ENCODE measurements around the gene DAB1. TPM values are rescaled to one million over a fixed set of nuclear protein-coding genes. Genes with fewer than 3 reads are reported as not detected.

The DAB1 gene
- total RNA-seq, 2 experiments from 2014 or later: 0.54 to 0.72 TPM

- H3K27me3 Mint-ChIP-seq: no peaks in the 10 kb centered on the region
- H3K27ac Mint-ChIP-seq: no peak overlapping the region
- ATAC-seq (ENCODE audit: low read depth) (no peak), DNase-seq (no peak)
- no peak overlapping the region for H3K4me3 Mint-ChIP-seq
- H3K4me1 Mint-ChIP-seq: no peaks in the 10 kb centered on the region
- POLR2A ChIA-PET: no interaction called here
- H3K36me3 Mint-ChIP-seq: no peaks in the 10 kb centered on the region
- H3K9me3 Mint-ChIP-seq: no peaks in the 10 kb centered on the region
Measured at GRCh38 chr1:57026624-57027354, 397.1 kb downstream of the DAB1 start.

GRCh38 chr1:57024855-57025254, 399.0 kb downstream of the DAB1 start:
- Mint-ChIP-seq H3K27me3 (no peaks in the 10 kb centered on the region), H3K36me3 (no peaks in the 10 kb centered on the region), H3K27ac (no peak overlapping the region), H3K4me3 (no peak overlapping the region), H3K4me1 (no peaks in the 10 kb centered on the region), H3K9me3 (no peaks in the 10 kb centered on the region)
- no peak for ATAC-seq (ENCODE audit: low read depth)
- POLR2A ChIA-PET: no interaction called here
- DNase-seq: no peak

DNA sequence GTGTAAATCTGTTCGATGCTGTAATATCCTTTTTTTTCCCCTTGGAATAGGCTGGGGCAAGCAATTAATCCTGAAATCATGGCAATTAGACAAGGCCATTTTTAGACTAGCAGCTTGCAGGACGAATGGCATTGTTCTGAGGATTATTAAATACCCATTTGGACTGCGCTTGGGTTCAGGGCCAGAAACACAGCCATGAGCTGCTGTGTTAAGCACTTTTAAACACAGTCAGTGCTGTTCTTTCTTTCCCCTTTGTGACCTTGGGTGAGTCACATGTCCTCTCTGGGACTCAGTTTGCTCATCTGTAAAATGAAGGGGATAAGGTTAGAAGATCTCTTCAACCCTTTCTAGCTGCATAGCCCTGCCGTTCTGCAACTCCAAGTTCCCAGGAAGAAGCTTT, 399.4 kb downstream of the DAB1 start:
- H3K36me3 Mint-ChIP-seq: no peaks in the 10 kb centered on the region
- ATAC-seq (ENCODE audit: low read depth): no peak
- no peak overlapping the region for H3K27ac Mint-ChIP-seq
- H3K27me3 Mint-ChIP-seq: no peaks in the 10 kb centered on the region
- no peak overlapping the region for H3K4me3 Mint-ChIP-seq
- POLR2A ChIA-PET: no interaction called here
- H3K9me3 Mint-ChIP-seq: no peaks in the 10 kb centered on the region
- DNase-seq: no peak
- no peaks in the 10 kb centered on the region for H3K4me1 Mint-ChIP-seq

DNA sequence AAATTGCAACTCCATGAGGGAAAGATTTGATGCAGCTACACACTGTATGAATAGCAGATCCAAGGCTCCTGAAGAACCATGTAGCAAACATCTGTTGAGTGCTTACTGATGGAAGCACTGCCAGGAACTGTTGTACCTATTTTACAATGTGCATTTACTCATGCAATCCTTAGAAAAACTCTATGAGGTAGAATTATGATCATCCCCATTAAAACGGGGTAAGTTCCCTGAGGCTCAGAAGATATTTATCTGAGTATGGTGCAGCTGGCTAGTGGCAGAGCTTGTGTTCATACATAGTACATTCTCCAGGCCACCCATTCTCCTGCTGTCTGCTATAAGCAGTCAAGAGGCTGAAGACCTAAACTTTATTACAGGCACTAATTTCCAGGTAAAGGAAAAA, 403.6 kb downstream of the DAB1 start:
- POLR2A ChIA-PET: no interaction called here
- Mint-ChIP-seq H3K36me3 (no peaks in the 10 kb centered on the region), H3K9me3 (no peaks in the 10 kb centered on the region), H3K27me3 (no peaks in the 10 kb centered on the region), H3K27ac (no peak overlapping the region), H3K4me3 (no peak overlapping the region), H3K4me1 (no peaks in the 10 kb centered on the region)
- ATAC-seq (ENCODE audit: low read depth) (no peak), DNase-seq (no peak)

GRCh38 chr1:57019236-57019839, 404.5 kb downstream of the DAB1 start:
- POLR2A ChIA-PET: no interaction called here
- DNase-seq: no peak
- no peak overlapping the region for H3K27ac Mint-ChIP-seq
- H3K4me1 Mint-ChIP-seq: no peaks in the 10 kb centered on the region
- H3K27me3 Mint-ChIP-seq: no peaks in the 10 kb centered on the region
- no peaks in the 10 kb centered on the region for H3K36me3 Mint-ChIP-seq
- no peaks in the 10 kb centered on the region for H3K9me3 Mint-ChIP-seq
- no peak for ATAC-seq (ENCODE audit: low read depth)
- no peak overlapping the region for H3K4me3 Mint-ChIP-seq

DNA sequence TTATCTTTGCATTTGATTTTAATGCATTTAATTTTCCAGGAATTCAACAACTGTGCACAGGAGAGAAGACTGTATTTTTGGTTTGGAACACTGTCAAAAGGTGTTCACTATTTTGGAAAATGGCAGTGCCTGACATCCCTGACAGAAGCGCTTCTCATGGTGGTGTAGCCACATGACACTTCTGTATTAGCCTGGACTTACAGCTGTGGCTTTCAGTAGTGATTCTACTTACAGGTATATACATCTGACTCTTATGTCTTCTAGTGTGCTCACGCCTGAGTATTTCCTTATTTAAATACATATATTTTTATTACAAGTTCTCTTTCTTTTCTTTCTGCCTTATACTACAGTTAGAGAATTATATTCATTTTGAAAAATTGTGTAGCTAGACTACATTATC, 405.7 kb downstream of the DAB1 start:
- Mint-ChIP-seq H3K27me3 (no peaks in the 10 kb centered on the region), H3K4me3 (no peak overlapping the region), H3K9me3 (no peaks in the 10 kb centered on the region), H3K27ac (no peak overlapping the region), H3K36me3 (no peaks in the 10 kb centered on the region), H3K4me1 (no peaks in the 10 kb centered on the region)
- POLR2A ChIA-PET: no interaction called here
- no peak for DNase-seq
- ATAC-seq (ENCODE audit: low read depth): no peak

GRCh38 chr1:57017717-57018116, 406.1 kb downstream of the DAB1 start:
- Mint-ChIP-seq H3K4me1 (no peaks in the 10 kb centered on the region), H3K4me3 (no peak overlapping the region), H3K9me3 (no peaks in the 10 kb centered on the region), H3K27me3 (no peaks in the 10 kb centered on the region), H3K27ac (no peak overlapping the region), H3K36me3 (no peaks in the 10 kb centered on the region)
- ATAC-seq (ENCODE audit: low read depth) (no peak), DNase-seq (no peak)
- POLR2A ChIA-PET: no interaction called here

DNA sequence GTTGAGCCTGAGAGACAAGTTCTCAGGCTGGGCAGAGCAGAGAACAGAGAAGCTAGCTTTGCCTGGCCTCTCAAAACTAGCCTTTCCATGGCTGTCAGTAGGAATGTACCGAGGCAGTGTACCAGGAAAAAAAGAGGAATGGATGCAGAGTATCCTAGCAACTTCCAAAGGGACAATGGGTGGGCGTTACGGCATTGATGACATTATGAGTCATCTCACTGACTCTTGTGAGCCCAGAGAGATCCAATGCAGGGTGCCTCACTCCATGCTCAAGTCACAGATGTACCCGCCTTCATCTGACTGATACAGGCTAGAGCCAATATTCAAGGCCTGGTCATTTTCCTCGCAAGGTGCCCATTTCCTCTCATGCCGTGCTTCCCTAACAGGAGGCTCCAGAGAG, 406.7 kb downstream of the DAB1 start:
- no peak for DNase-seq
- ATAC-seq (ENCODE audit: low read depth): no peak
- H3K9me3 Mint-ChIP-seq: no peaks in the 10 kb centered on the region
- no peak overlapping the region for H3K27ac Mint-ChIP-seq
- H3K36me3 Mint-ChIP-seq: no peaks in the 10 kb centered on the region
- POLR2A ChIA-PET: no interaction called here
- no peaks in the 10 kb centered on the region for H3K4me1 Mint-ChIP-seq
- no peak overlapping the region for H3K4me3 Mint-ChIP-seq
- no peaks in the 10 kb centered on the region for H3K27me3 Mint-ChIP-seq

GRCh38 chr1:57015071-57015470, 408.8 kb downstream of the DAB1 start:
- ATAC-seq (ENCODE audit: low read depth) (no peak), DNase-seq (no peak)
- no peaks in the 10 kb centered on the region for H3K36me3 Mint-ChIP-seq
- no peaks in the 10 kb centered on the region for H3K9me3 Mint-ChIP-seq
- no peak overlapping the region for H3K27ac Mint-ChIP-seq
- POLR2A ChIA-PET: no interaction called here
- no peaks in the 10 kb centered on the region for H3K4me1 Mint-ChIP-seq
- H3K27me3 Mint-ChIP-seq: no peaks in the 10 kb centered on the region
- H3K4me3 Mint-ChIP-seq: no peak overlapping the region

GRCh38 chr1:57013522-57013921, 410.3 kb downstream of the DAB1 start:
- Mint-ChIP-seq H3K9me3 (no peaks in the 10 kb centered on the region), H3K4me3 (no peak overlapping the region)

DNA sequence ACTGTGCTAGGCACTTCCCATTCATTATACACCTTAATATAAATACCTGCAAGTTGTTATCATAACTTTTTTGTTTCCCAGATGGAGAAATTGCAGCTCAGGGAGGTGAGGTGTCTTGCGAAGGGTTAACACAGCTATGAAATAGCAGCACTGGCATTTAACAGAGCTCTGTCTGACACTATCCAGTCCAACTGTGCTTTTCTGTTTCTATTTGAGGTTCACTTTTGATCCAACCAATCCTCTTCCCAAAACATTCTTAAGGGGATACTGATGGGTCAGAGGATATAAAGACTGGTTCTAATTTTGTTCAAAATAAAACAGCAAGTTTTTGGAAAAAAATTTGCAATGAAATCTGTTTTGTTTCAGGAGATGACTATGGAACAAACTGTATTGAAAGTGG, 411.5 kb downstream of the DAB1 start:
- Mint-ChIP-seq H3K27ac (no peak overlapping the region), H3K4me3 (no peak overlapping the region), H3K27me3 (no peaks in the 10 kb centered on the region), H3K4me1 (no peaks in the 10 kb centered on the region), H3K9me3 (no peaks in the 10 kb centered on the region), H3K36me3 (no peaks in the 10 kb centered on the region)
- no peak for ATAC-seq (ENCODE audit: low read depth)
- no peak for DNase-seq
- POLR2A ChIA-PET: no interaction called here

More at GRCh38 chr1:57013522-57013921, 410.3 kb downstream of the DAB1 start:
- H3K27me3 Mint-ChIP-seq: no peaks in the 10 kb centered on the region
- ATAC-seq (ENCODE audit: low read depth) (no peak), DNase-seq (no peak)
- POLR2A ChIA-PET: no interaction called here
- no peaks in the 10 kb centered on the region for H3K36me3 Mint-ChIP-seq
- no peaks in the 10 kb centered on the region for H3K4me1 Mint-ChIP-seq
- H3K27ac Mint-ChIP-seq: no peak overlapping the region

GRCh38 chr1:57010511-57010910, 413.3 kb downstream of the DAB1 start:
- ATAC-seq (ENCODE audit: low read depth) (no peak), DNase-seq (no peak)
- H3K36me3 Mint-ChIP-seq: no peaks in the 10 kb centered on the region
- POLR2A ChIA-PET: no interaction called here
- no peaks in the 10 kb centered on the region for H3K4me1 Mint-ChIP-seq
- no peak overlapping the region for H3K4me3 Mint-ChIP-seq
- no peaks in the 10 kb centered on the region for H3K27me3 Mint-ChIP-seq
- no peaks in the 10 kb centered on the region for H3K9me3 Mint-ChIP-seq
- no peak overlapping the region for H3K27ac Mint-ChIP-seq

GRCh38 chr1:57007948-57008347, 415.9 kb downstream of the DAB1 start:
- Mint-ChIP-seq H3K4me3 (no peak overlapping the region), H3K36me3 (no peaks in the 10 kb centered on the region), H3K4me1 (no peaks in the 10 kb centered on the region), H3K27ac (no peak overlapping the region), H3K9me3 (no peaks in the 10 kb centered on the region), H3K27me3 (no peaks in the 10 kb centered on the region)
- no peak for DNase-seq
- no peak for ATAC-seq (ENCODE audit: low read depth)
- POLR2A ChIA-PET: no interaction called here

DNA sequence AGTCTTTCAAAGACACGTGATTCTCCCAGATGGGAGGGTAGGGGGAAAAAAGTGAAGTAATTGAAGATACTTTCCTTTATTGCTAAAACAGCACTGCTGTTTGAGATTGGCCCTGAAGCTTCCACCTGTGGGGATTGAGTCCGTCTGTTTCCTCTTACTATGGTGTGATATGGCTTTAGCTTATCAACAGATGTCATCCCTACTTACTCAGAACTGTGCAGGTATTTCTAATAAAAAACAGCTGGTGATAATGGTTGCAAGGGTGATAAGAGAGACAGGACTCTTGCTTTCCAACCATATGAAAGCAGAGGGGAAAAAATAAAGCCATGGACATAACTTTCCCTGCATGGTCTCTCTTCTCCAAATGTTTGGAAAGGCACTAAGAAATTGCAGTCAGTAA, 416.4 kb downstream of the DAB1 start:
- no peaks in the 10 kb centered on the region for H3K4me1 Mint-ChIP-seq
- ATAC-seq (ENCODE audit: low read depth): no peak
- no peaks in the 10 kb centered on the region for H3K27me3 Mint-ChIP-seq
- POLR2A ChIA-PET: no interaction called here
- no peak overlapping the region for H3K27ac Mint-ChIP-seq
- no peaks in the 10 kb centered on the region for H3K36me3 Mint-ChIP-seq
- no peak for DNase-seq
- H3K9me3 Mint-ChIP-seq: no peaks in the 10 kb centered on the region
- no peak overlapping the region for H3K4me3 Mint-ChIP-seq

All from activated naive CD8-positive, alpha-beta T cell treated with anti-CD3 and anti-CD28 coated beads, Interleukin-2, amount 10 ng/mL, durations not matched to agents 7 days and 5 days (primary cell).